ENCODE results near the gene MLXIP. TPM values are rescaled to one million over a fixed set of nuclear protein-coding genes. Genes with fewer than 3 reads are reported as not detected.

MLXIP gene
- total RNA-seq, 2 donors from 2014 or later: 13.1 to 57.7 TPM

GRCh38 chr12:122166422-122167349, 88.1 kb downstream of the MLXIP start:
- no peak for TF ChIP-seq CTCF (IDR thresholded peaks at IDR 0.05)
- Histone ChIP-seq H3K36me3 (no peaks in the 10 kb centered on the region), H3K27me3 (replicated peaks; ENCODE audit: insufficient read depth) (no peaks in the 10 kb centered on the region), H3K4me1 (replicated peaks) (no peaks in the 10 kb centered on the region), H3K27ac (no peak overlapping the region), H3K9me3 (no peaks in the 10 kb centered on the region), H3K4me3 (no peak overlapping the region)
- 84% methylated on average over 22 of the region's 22 CpGs for WGBS
- intact Hi-C loops (cut with DNase I): no loop called here
- no peak for DNase-seq (ENCODE audit: low spot score)

DNA sequence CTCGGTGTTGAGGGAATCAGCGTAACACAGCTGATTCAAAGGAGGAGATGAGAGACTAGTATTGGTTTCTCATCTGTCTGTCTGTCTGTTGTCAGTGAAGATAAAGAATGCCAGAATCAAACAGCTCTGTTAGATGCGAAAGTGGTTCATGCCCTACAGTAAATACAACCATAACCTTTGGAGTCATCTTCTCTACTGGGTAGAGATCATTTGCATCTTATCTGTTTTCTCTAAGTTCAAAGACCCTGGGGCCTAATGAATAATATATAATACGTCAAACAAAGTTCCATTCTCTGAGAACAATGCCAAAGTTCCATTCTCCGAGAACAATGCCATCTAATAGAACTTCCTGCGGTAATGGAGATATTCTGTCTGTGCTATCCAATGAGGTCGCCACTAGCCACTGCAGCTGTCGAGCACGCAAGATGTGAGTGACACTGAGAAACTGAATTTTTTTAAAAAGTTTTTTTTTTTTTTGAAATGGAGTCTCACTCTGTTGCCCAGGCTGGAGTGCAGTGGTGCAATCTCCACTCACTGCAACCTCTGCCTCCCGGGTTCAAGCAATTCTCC, 88.9 kb downstream of the MLXIP start:
- intact Hi-C loops (cut with DNase I): no loop called here
- H3K27ac ChIP-seq: no peak overlapping the region
- H3K27me3 ChIP-seq (replicated peaks; ENCODE audit: insufficient read depth): no peaks in the 10 kb centered on the region
- no peaks in the 10 kb centered on the region for H3K36me3 ChIP-seq
- no peak for TF ChIP-seq POLR2A (IDR thresholded peaks at IDR 0.05)
- TF ChIP-seq POLR2AphosphoS5 (IDR thresholded peaks at IDR 0.05): no peak
- TF ChIP-seq CTCF (IDR thresholded peaks at IDR 0.05): no peak
- DNase-seq (ENCODE audit: low spot score): no peak
- WGBS: 87% methylated on average over 10 of the region's 10 CpGs
- no peak overlapping the region for H3K4me3 ChIP-seq
- H3K4me1 ChIP-seq (replicated peaks): no peaks in the 10 kb centered on the region
- no peaks in the 10 kb centered on the region for H3K9me3 ChIP-seq

GRCh38 chr12:122168492-122168891, 89.9 kb downstream of the MLXIP start:
- Histone ChIP-seq H3K27me3 (replicated peaks; ENCODE audit: insufficient read depth) (no peaks in the 10 kb centered on the region), H3K4me3 (no peak overlapping the region), H3K4me1 (replicated peaks) (no peaks in the 10 kb centered on the region), H3K27ac (no peak overlapping the region), H3K36me3 (no peaks in the 10 kb centered on the region), H3K9me3 (no peaks in the 10 kb centered on the region)
- intact Hi-C loops (cut with DNase I): no loop called here
- WGBS: 95% methylated on average over 3 of the region's 3 CpGs
- DNase-seq (ENCODE audit: low spot score): no peak
- TF ChIP-seq CTCF (IDR thresholded peaks at IDR 0.05): no peak
- no peak for TF ChIP-seq POLR2AphosphoS5 (IDR thresholded peaks at IDR 0.05)
- TF ChIP-seq POLR2A (IDR thresholded peaks at IDR 0.05): no peak

DNA sequence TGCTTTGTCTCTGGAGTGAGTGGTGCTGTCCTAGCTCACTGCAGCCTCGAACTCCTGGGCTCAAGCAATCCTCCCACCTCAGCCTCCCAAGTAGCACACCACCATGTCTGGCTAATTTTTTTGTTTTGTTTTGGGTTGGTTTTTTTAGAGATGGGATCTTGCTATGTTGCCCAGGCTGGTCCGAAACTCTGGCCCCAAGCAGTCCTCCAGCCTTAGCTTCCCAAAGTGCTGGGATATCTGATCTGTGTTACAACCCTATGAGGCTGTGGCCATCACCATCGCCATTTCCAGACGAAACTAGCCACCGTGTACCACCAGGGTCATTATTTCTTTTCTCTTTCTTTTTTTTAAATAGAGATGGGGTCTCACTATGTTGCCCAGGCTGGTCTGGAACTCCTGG, 92.8 kb downstream of the MLXIP start:
- no peak overlapping the region for H3K27ac ChIP-seq
- no peaks in the 10 kb centered on the region for H3K4me1 ChIP-seq (replicated peaks)
- H3K9me3 ChIP-seq: no peaks in the 10 kb centered on the region
- DNase-seq (ENCODE audit: low spot score): no peak
- H3K36me3 ChIP-seq: no peaks in the 10 kb centered on the region
- intact Hi-C loops (cut with DNase I): no loop called here
- 93% methylated on average over 5 of the region's 5 CpGs for WGBS
- no peak for TF ChIP-seq POLR2A (IDR thresholded peaks at IDR 0.05)
- TF ChIP-seq POLR2AphosphoS5 (IDR thresholded peaks at IDR 0.05): no peak
- no peak for TF ChIP-seq CTCF (IDR thresholded peaks at IDR 0.05)
- no peak overlapping the region for H3K4me3 ChIP-seq
- no peaks in the 10 kb centered on the region for H3K27me3 ChIP-seq (replicated peaks; ENCODE audit: insufficient read depth)

All from prostate gland (tissue), 2 donors.